Measurements from ENCODE around the gene CHSY3.
A peak's percentile ranks its signal among the peaks of the same experiment; 100 is the strongest.

The CHSY3 gene

DNA sequence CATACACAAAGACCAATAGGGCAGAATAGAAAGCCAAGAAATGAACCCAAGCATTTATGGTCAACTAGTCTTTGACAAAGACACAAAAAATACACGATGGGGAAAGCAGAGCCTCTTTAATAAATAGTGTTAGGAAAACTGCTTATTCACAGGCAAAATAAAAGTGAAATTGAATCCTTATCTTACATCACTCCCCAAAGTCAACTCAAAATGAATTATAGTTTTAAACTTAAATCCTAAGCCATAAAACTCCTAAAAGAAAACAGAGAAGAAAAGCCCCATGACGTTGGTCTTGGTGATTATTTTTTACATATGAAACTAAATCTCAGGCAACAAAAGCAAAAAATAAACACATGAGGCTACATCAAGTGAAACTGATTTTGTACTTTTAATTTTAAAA, 46.8 kb downstream of the CHSY3 start:
- DNase-seq, result no peak

- DNase-seq, result no peak
Observed at GRCh38 chr5:129958581-129958980, 54.3 kb downstream of the CHSY3 start.

- no peak for DNase-seq
Observed at GRCh38 chr5:129960831-129961230, 56.6 kb downstream of the CHSY3 start.

DNA sequence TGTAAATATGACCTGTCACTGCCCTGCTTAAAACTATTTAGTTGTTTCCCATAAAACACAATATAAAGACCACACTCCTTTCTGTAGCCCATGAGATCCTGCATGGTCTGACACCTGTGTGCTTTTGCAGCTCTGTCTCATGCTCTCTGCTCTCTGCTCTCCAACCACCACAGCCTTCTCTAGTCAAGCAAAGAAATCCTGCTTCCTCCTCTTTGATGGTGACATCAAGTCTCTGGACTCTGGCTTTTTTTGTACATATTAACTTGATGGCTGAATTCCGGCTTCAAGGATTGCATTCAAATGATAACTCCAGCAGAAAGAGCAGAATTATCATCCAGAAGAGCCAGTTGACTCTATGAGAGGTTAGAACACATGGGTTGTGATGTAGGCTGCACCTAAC, 58.2 kb downstream of the CHSY3 start:
- DNase-seq, result no peak

DNA sequence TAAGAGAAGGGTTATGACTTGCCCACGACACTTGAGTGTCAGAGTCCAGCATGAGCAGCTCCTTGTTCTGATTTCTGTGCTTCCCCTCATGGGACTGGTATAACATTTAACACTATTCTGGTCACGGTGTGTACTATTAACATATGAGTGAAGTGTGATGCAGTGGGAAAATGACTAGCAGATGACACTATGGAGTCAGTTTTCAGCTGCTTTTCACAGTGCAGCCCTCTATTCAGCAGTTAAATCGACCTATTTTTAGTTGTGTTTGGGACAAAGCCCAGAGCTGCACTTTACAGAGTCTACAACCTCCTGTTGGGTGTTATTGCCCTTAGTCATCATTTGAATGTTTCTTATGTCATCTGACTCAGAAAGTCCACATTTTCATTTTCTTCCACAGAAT, 59.1 kb downstream of the CHSY3 start:
- DNase-seq, result peak; percentile 97

DNA sequence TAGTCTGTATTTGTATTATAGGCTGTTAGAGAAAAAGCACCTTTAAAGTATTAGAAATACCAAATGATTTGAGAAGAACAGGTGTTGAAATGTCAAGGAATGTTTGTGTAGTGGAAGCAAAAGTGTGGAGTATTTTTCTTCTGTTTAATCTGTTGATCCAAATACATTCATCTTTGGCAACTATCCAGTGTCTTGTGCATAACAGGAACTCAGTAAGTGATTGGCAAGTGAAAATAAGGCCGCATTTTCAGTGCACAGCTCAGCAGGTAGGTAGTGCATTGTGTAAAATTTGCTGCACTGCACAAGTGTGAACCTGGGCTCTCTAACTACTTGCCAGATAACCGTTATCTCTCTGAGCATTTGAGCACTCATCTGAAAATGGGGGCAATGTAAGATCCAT, 61.8 kb downstream of the CHSY3 start:
- DNase-seq, result no peak

- DNase-seq, result peak; percentile 79
Observed at GRCh38 chr5:129971714-129972113, 67.4 kb downstream of the CHSY3 start.

GRCh38 chr5:129972465-129973141, 68.3 kb downstream of the CHSY3 start:
- peak; percentile 23 for DNase-seq

- peak; percentile 82 for DNase-seq
Observed at GRCh38 chr5:129973716-129974426, 69.6 kb downstream of the CHSY3 start.

- no peak for DNase-seq
Observed at GRCh38 chr5:129977810-129978209, 73.5 kb downstream of the CHSY3 start.

DNA sequence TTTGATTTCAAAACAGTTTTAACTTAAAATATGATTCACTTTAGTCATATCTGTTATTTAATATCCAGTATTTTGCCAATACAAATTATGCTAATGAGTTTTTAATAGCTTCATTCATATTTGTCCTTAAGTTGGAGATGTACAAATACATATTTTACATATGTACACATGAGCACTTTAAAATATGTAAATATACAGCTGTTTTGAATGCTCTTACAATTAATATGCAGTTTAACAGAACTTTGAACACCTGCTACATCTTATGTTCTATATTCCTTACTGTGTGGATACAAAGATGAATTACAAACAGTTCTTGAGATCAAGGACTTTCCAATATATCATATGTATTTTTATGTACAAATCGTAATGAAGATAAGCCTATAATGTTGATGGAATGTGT, 74.0 kb downstream of the CHSY3 start:
- no peak for DNase-seq

DNA sequence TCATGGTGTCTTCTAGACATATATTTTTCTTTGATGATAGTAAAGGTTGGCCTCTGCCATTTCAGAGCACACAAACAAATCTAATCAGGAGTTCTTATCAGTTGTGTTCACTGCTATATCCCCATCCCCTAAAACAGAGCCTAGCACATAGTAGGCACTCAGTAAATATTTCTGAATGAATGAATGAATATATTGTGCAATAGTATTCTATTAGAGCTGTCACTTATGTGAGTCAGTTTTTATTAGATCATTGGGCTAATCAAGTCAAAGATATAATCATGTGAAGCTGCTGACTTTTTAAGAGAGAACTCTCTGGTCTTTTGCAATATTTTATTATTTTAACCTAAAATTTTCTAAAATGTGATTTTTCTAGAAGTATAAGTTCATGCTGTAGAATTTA, 84.2 kb downstream of the CHSY3 start:
- no peak for DNase-seq

- DNase-seq, result no peak
Observed at GRCh38 chr5:129991780-129992179, 87.5 kb downstream of the CHSY3 start.

DNA sequence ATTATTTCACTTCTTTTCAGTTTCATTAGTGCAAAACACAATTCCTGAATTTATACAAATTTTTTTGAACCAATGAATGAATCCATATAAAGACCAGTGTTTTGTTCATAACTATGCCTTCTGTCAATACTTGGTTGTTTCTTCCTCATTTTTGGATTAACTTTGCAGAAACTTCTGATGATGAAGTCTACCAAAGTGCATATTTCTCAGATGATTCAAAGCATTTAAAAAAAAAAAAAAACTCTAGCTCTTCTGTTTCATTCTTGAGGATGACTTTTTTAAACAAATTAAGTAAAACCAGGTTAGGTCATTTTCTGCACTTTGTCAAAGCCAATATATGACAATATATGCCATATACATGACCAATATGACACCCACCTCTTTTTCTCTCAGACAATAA, 92.6 kb downstream of the CHSY3 start:
- peak; percentile 79 for DNase-seq

- DNase-seq, result no peak
Observed at GRCh38 chr5:130000460-130000859, 96.2 kb downstream of the CHSY3 start.

DNA sequence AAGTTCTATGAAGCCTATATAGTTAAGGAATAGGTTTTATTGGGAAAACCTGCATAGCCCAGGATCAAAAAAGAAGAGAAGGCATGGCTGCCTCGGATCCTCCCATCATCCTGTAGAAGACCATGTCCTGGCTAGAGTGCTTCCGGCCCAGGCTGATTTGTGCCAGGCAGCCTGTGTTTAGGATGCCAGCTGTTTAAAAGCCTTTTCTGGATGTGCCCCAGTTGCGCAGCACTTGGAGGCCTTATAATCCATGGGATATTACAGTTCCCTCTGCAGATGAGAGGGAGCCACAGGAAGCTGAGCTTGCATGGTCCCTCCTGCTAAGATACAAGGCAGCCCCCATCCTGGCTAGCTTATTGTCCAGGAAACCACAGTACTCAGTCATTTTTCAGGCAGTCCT, 97.9 kb downstream of the CHSY3 start:
- peak; percentile 6 for DNase-seq

DNA sequence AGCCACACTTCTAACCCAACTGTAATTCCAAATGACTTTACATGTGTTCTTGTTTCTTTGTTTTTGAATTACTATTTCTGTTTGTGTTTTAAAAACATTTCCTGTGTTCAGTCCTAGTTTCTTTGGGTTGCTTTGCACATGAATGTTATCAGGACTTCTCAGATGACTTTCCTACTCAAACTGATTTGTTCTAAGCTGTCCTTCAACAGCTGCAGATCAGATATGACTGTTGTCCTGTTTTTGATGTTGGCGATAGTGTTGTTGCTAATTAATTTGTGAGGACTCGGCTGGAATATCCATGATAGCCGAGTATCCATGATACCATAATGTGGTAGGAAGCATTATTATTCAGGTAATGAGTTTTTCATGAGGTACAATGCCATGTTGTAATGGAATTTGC, 98.6 kb downstream of the CHSY3 start:
- DNase-seq, result no peak

GRCh38 chr5:130011986-130012385, 107.7 kb downstream of the CHSY3 start:
- DNase-seq, result no peak

DNA sequence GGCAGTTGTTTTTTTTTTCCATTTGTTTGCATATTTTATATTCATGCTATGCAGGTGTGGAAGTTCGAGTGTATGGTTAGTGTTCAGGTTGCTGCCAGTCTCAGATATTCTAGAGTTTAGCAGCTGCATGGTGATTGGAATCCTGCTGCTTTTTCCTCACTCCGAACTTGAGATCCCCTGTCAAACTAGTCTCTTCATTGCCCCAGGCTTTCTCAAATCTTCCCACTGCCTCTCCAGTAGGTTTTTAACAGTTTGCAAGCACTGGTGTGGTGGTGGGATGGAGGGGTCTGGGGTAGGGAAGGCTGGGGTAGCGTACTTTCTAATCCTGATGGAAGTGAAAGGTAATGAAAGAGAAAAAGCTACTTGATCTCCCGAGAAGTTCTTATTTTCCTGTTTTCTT, 112.9 kb downstream of the CHSY3 start:
- DNase-seq, result no peak

DNA sequence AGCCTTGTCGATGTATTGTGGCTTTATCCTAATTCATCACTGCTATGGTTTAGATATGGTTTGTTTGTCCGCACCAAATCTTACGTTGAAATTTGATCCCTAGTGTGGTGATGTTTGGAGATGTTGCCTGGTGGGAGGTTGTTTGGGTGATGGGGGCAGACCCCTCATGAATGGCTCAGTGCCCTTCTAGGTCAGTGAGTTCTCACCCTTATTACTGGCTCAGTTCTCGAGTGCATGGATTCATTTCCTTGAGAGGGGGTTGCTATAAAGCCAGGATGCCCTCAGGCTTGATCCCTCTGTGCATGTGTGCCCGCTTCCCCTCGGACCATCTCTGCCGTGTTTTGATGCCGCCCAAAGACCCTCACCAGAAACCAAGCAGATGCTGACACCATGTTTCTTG, 114.4 kb downstream of the CHSY3 start:
- no peak for DNase-seq

DNA sequence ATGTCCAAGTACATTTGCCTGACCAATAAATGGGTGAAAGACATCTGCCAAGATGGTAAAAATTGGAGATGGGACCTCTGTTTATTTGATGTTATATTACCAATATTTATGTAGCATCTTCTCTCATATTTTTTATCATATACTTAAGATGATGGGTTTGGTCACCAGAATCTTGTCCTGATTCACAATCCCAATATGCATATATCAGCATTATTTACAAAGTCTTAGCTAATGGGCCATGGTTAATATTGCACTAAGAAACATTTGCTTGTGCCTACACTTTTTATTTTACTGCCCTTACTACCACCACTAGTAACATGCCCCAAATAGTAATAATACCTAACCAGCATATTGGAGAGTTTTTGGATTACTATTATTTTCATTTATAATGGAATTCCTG, 116.7 kb downstream of the CHSY3 start:
- DNase-seq, result no peak

DNA sequence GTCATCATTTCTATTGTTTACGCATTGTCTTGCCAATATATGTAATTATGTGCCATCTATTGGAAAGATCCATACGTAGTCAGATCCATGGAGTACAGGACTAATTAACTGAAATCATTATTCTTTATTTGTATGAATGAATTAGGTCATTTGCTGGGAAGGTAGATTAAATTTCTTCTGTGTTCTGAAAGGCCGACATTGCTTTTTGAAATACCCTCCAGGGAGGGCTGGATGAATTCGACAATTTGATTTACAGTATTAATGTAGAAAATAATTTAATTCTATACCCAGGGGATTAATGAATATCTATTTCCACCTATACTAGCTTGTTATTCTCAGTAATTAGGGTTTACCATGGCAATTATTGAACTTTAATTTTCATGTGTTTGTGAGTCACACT, 117.6 kb downstream of the CHSY3 start:
- no peak for DNase-seq

GRCh38 chr5:130023604-130024003, 119.3 kb downstream of the CHSY3 start:
- DNase-seq, result no peak

DNA sequence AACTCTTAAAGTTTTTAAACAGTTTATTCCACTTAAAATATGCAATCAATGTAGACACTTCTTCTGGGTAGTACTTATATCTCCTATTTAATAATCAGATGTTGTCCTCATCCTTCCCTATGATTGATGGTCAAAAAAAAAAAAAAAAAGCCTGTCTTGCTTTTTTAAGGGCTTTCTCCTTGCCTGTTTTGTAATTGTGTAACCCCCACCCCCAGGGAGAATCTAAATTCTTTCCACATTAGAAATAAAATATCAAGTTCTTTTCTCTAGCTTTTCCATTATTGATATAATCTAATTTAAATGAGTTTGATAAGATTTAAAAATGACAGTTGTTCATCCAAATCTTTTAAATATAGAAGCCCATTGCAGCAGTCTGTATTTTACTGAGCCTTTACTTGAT, 119.7 kb downstream of the CHSY3 start:
- DNase-seq, result peak; percentile 10

- no peak for DNase-seq
Observed at GRCh38 chr5:130025511-130025910, 121.2 kb downstream of the CHSY3 start.

All from fibroblast of skin of right biceps (primary cell).